HG03460 (cell line): ENCODE data around the gene ATP6V1C2.
"Not testable (repeated sequence)": the region's sequence is repeated elsewhere in the genome, so short reads cannot be mapped to it uniquely, and the experiment has no call there.

ENCODE experiments used
- ATAC-seq: cut with Tn5 transposase; IDR thresholded peaks from one replicate; pipeline ENCODE4 v1.9.1; 2021; ENCODE audit not compliant: unreplicated experiment

ATP6V1C2 gene

DNA sequence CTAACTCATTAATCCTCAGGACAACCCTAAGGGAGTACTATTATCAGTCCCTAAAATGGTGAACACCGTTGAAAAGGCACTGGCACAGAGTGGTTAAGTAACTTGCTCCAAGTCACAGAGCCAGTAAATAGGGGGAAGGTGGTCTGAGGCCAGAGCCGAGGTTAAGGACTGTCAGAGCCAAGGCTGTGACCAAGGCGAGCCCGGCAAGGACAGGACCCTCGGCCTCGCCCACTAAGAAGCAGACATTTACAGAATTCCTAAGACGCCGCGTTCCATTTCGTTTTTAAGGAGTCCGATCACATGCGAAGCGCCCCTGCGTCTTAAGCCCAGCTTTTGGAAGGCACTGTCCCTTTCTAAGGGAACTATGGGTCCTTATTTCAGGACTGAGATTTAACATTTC lies 90.1 kb downstream of the ATP6V1C2 start:
- no peak for ATAC-seq

DNA sequence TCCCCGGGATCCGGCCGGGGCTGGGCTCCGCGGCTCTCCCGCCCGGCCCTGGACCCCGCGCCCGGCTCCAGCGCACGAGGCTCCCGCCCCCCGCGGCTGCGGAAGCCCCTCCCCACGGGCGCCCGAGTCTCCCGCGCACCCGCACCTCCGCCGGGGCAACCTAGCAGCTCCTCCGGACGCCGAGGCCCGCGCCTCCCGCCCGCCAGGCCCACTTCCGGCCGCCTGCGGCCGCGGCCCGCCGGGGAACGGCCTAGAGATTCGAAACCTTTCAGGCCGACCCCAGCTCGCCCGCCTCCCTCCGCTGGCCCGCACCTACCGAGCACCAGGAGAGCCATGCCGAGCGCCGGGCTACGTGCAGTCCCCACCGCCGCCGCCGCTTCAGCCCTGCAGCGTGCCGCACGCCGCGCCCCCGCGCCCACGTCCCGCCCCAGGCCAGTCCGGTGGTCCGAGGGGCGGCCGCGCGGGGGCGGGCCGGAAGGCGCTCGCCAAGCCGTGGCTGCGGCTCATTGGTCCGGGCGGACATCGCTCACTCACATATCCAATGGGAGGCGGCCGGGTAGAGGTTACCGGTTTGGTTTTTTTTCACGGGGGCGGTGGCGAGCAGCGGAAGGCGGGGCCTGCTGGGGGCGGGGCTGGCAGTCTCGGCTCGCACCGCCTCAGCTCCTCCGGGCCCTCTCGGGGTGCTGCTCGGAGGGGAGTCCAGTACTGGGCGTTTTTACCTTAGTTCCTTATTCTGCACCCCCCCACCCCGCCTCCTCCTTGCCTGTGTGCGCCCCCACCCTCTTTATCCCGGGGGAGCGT lies 91.1 kb downstream of the ATP6V1C2 start, which contains the start of gene PDIA6:
PDIA6 (minus strand) TSS at position 424 of the 801 bp plus-strand sequence; CDS start at position 335, 89 bp downstream.
- ATAC-seq, result peak; percentile 83

DNA sequence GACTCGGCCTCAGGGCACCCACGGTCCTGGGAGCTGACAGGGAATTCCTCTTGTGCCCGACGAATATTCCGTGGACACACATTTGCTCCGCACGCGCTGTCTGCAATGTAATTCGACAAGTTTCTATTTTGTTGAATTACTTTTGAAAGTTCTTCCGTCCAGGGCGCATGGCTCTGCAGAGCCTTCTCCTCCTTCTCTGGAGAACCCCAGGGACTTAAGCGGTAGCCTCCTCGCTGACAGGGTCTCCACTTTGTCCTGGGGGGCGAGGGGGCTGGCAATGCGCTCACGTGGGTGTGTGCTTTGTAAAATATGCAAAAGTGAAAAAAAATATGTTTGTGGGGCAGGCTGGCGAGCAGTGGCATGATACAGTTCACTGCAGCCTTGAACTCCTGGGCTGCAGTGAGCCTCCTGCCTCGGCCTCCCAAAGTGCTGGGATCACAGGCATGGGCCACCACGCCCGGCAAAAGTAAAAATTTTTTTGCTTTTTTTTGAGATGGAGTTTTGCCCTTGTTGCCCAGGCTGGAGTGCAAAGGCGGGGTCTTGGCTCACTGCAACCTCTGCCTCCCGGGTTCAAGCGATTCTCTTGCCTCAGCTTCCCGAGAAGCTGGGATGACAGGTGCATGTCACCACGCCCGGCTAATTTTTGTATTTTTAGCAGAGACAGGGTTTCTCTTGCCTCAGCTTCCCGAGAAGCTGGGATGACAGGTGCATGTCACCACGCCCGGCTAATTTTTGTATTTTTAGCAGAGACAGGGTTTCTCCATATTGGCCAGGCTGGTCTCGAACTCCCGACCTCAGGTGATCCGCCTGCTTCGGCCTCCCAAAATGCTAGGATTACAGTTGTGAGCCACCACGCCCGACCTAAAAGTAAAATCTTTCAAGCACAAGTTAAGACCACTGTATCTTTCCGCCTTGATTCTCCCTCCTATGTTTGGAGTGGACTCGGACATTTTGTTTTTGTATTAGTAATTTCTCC lies 92.0 kb downstream of the ATP6V1C2 start:
- not testable (repeated sequence) for ATAC-seq

DNA sequence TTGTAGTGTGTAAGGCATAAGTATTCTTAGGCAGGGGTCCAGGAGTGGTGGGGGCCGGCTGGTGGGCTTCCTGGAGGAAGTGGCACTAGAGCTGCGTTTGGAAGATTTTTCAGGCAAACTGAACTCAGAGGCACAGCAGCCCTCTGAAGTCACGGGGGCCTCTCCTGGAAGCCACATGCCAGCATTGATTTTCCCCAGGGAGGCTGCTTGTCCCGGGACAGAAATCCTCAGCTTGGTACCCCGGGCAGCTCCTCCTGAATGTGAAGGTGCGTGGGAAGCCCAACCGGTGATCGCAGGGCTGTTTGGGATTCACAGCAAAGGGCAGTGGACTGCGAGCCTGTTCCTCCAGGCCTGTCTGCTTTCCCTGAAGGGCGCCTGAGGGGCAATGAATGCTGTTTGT lies 92.7 kb downstream of the ATP6V1C2 start:
- ATAC-seq, result no peak

DNA sequence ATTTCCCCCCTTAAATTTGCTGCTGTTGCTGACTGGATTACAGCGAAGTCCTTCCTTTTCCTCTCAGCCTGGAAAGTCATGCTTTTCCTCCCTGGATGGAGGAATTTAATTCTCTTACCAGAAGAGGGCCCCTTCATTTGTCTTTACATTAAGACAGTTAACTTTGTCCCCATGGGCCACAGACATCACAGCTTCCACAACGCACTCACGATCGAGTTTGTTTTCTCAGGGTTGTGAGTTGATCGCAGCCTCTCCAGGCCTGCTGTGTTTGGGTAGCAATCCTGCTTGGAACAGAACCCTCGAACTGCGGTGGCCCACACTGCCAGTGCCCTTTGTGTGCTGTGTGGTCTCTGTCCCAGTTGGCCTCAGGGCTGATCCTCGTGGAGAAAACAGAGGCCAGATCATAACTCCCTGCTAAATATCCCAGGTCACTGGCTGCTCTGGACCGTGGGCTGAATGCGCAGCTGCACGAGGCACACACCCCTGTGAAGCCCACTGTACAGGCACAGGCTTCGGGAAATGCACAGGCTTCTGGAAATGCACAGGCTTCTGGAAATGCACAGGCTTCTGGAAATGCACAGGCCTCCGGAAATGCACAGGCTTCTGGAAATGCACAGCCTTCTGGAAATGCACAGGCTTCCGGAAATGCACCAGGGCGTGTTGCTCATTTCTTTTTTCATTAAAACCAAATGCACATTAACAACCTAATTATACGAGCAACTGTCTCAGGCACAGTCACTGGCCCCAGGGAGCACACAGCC lies 93.3 kb downstream of the ATP6V1C2 start:
- ATAC-seq, result no peak

DNA sequence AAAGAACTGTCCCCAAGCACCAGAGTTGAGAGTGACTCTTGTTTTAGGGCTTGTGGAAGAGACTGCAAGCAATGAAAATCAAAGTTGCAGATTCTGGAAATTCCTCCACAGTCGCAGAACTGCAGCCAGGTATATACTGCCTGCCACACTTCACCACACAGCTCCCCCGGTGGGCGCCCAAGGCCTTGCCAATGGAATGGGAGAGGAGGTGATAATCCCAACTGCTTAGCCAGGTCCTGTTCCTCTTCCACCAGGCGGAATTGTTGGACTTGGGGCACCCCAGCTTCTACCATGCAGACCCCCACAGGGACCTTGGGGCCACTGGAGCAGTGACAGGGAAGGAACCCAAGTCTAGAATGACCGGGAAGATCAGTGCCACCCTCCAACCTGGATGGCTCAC lies 96.0 kb downstream of the ATP6V1C2 start:
- ATAC-seq, result no peak

DNA sequence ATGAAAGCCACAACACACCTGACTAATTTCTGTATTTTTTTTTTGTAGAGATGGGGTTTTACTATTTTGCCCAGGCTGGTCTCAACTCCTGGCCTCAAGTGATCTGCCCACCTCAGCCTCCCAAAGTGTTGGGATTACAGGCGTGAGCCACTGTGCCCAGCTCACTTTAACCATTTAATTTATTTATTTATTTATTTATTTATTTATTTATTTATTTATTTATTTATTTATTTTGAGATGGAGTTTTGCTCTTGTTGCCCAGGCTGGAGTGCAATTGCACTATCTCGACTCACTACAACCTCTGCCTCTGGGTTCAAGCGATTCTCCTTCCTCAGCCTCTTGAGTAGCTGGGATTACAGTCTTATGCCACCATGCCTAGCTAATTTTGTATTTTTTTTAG lies 96.9 kb downstream of the ATP6V1C2 start:
- ATAC-seq, result not testable (repeated sequence)

DNA sequence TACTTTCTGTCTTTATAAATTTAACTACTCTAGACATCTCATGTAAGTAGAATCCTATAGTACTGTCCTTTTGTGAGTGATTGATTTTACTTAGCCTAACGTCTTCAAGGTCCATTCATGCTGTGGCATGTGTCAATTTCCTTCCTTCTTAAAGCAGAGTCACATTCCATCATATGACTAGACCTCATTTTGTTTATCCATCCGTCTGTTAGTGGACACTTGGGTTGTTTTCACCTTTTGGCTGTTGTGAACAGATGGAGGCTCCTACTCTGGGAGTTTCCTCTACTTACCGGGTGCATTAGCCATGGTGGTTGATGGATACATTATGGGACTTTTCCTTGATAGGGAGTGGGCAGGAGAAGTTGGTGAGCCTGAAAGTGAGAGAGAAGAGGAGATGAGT lies 97.6 kb downstream of the ATP6V1C2 start:
- ATAC-seq, result no peak

DNA sequence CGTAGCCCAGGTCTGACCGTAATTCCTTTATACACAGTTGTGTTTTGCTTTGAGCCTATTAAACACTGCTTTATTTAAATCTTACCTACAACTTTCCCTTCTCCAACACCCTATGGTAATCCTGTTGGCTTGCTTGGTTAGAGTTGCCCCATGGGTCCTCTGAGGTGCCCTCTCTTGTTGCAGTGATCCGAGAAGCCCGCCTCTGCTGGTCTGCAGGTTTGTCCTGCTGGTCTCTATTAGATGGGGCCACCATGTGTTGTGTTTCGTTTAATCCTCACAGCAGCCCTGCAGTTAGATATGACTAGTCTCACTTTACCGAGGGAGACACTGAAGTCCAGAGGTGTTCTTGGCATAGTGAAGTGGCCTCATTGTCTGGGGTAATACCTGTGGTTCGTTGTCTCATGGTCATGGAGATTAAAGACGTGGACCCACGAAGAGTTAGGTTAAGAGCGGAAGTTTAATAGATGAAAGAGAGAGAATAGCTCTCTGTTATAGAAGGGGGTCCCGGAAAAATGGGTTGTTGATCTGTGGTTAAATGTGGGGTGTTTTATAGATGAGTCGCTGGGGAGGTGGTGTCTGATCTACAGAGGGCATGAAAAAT lies 98.4 kb downstream of the ATP6V1C2 start:
- ATAC-seq, result no peak

DNA sequence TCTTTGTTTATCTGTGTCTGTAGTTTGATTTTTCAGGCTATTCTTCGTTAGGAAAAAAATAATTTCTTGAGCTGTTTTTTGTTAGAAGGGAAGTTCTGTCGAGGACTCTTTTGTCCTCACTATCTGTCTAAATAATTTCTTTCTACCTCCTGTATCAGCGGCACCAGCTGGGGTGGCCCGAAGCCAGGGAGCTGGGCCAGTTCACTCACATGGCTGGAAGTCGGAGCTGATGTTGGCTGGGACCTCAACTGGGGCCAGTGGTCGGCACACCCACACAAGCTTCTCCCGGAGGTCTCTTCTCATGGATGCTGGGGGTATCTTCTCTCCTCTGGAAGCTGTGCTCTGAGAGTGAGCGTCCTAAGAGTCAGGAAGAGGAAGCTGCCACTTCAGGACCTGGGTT lies 99.1 kb downstream of the ATP6V1C2 start:
- no peak for ATAC-seq

DNA sequence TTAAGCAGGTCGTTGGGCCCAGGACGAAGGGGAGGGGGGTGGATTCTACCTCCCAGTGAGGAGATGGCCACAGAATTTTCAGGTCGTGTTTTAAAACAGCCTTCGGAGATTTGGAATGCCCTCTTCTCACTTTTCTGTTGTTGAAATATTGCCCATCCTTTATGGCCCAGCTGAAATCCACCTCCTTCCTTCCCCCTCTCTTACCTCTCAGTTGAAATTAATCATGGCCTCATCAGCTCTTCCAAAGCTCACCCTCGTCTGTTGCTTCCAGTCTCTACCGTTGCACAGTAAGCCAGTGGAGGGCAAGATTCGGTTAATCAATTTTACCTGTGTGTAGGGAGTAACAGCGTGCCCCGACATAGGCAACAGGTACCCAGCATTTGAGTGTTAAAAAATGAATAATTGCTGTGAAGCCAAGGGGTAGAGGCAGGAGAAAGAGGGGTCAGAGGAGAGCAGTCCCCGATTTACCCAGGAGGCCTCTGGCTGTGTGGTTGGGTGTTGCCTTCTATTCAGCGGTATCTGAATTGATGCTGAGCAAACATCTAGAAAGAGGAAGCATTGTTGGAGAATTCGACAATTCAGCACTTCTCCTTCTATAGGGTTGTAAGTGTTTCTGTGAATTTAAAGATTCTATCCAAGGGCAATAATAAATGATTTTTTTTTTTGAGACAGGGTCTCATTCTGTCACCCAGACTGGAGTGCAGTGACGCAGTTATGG lies 99.7 kb downstream of the ATP6V1C2 start:
- ATAC-seq, result no peak

DNA sequence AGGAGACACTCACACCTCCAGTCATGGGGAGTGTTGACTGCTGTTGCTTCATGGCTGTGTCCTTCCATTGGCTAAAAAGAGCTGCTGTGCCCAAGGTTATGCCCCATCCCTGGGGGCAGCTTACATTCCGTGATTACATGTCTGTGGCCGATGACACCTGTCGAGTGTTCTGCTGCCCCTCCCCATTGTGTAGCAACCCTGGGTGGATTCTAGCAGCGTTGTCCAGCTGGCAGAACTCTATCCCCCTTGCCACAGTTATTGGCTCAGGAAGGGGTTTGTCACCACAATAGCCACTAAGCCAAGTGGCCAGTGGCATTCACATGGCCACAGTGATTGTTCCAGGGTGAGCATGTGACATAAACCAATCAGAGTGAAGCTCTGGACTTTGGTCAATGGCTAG lies 102.8 kb downstream of the ATP6V1C2 start:
- ATAC-seq, result no peak

DNA sequence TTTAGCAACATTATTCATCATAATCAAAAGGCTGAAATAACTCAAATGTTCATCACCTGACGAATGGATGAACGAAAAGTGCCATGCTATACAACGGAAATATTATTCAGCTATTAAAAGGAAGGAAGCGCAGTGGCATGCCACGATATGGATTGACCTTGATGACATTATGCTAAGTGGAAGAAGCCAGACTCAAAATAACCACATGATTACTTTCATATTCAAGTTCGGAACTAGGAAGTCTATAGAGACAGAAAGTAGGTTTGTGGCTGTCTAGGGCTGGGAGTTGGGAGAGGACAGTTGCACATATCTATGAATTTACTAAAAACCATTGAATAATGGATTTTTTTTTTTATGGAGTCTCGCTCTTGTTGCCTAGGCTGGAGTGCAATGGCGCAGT lies 104.6 kb downstream of the ATP6V1C2 start:
- no peak for ATAC-seq

DNA sequence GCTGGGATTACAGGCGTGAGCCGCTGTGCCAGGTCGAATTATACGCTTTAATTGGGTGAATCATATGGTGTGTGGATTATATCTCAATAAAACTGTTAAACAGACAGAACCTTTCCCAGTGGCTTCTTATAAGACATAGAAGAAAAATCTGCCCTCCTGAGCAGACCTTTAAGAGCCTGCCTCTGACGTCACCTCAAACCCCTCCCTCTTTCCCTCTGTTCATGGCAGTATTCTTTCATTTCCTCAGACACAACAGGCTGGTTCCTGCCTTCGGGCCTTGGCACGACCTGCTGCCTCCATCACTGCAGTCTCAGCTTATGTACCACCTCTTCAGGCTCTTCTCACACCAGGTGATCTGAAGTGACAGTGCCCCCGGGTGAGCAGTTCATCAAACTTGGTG lies 105.2 kb downstream of the ATP6V1C2 start:
- ATAC-seq, result no peak

DNA sequence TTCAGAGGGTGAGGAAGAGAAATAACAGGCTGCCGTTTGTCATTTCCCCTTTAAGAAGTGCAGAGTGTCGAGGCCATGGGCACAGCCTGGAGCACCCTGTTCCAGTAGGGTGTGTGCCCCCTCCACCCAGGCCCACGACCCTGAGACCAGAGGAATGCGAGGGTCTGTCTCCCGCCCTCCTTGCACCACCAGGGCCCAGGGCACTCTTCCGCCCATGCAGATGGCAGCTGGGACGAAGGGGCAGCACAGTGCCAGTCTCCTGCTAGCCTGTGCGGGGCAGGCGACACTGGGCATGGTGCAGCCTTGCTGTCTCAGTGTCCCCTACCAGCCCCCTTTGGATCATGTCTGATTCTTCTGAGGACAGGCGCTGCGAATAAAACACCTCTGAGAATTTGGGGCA lies 106.9 kb downstream of the ATP6V1C2 start:
- no peak for ATAC-seq

DNA sequence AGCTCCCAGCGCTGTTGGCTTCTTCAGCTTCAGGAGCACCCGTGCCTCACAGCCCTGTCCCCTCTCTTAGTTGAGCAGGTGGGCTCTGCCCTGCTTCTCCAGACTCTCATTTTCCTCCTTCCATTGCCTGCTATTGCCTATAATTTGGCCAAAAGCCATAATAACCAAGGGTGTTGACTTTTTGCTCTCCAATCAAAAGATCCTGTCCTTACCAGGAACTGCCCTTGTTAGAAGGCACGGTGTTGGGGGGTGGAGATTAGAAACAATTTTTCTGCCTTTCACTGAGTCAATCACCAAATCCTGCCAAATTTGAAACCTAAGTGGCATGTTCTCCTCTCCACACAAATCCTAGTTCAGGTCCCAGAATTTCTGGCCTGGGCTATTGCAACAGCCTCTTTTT lies 107.9 kb downstream of the ATP6V1C2 start:
- no peak for ATAC-seq

DNA sequence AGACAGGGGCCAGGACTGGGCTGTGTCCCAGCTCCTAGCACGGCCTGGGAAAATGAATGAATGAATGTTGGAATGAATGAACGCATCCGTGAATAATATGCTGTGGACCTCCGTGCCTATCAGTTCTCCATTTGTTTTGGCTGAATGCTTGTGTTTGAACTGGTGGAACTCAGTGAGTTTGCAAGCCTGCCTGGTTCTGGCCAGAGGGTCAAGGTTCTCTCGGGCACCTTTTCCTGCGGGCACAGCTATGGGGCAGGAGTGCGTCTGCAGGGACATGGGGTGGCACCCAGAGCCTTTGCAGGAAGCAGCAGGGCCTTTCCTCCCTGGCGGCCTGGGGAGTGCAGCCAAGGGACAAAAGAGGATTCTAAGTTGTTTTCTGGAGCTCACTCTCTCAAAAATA lies 108.8 kb downstream of the ATP6V1C2 start:
- no peak for ATAC-seq

DNA sequence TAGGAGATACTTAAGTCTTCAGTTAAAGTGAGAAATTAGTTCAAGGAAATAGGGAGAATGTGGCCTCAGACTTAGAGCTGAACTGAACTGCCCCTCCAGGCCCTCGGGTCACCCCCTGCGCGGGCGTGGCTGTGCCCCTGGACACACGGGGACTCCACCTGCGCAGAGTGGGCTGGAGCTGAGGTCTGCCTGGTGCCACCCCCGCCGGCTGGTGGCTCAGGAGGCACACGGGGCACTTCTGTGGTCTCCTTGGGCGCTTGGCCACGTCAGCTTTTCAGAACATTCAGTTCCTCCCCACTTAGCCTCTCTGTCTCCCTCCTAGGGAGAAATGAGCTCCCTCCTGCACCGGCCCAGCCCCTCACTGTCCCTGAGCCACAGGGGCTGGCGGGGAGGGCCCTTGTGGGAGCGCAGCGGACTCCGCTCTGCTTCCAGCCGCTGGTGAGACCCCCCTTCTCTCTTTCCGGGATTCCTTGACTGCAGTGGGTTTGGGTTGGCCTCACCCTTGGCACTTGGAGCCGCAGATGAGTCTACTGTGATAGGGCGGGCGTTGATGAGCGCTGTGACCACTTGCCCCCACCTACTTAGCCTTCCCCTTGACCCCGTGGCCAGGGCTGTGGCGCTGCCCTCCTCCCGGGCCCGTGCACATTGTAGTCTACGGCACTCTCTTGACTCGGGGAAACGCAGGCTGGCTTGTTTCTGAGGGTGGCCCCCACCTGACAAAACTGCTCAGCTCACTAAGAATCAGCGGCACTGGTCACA lies 109.4 kb downstream of the ATP6V1C2 start:
- ATAC-seq, result no peak

DNA sequence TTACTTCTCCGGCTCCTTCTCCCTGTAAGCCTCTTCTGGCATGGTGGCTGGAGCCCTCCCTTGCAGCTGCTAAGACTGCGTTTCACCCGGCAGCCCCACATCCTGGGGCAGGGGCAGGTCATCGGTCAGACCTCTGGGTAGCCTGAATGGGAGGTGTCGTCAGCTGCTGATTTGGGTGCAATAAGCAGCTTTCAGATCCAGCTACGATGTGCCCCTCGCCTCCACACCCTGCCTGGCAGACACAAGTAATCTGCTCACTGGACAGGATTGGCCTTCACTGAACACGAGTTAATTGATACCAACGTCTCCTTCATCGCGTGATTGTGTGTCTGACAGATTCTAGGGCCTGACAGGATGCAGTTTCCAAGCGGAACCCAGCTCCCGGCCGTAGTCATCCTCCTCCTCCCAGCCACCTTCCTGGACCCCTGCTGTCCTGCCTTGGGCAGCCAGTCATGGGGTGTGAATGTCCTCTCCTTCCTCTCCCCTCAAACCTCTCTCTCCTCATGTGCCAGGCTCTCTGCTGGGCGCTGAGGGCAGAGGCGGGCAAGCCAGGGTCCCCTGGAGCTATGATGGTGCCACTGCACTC lies 110.1 kb downstream of the ATP6V1C2 start:
- ATAC-seq, result no peak
